Measurements from ENCODE around the gene SKI.

Gene SKI

GRCh38 chr1:2298685-2299084 lies 70.6 kb downstream of the SKI start:
- no peak for DNase-seq

- no peak for DNase-seq
Measured at GRCh38 chr1:2299131-2299627, 71.1 kb downstream of the SKI start.

- peak; percentile 86 for DNase-seq
Measured at GRCh38 chr1:2300004-2300771, 72.1 kb downstream of the SKI start.

GRCh38 chr1:2300851-2301606 lies 72.9 kb downstream of the SKI start:
- peak; percentile 98 for DNase-seq

- DNase-seq, result no peak
Measured at GRCh38 chr1:2301607-2302291, 73.6 kb downstream of the SKI start.

- DNase-seq, result no peak
Measured at GRCh38 chr1:2302292-2302925, 74.3 kb downstream of the SKI start.

GRCh38 chr1:2303016-2303775 lies 75.1 kb downstream of the SKI start:
- no peak for DNase-seq

GRCh38 chr1:2303781-2304180 lies 75.7 kb downstream of the SKI start:
- no peak for DNase-seq

GRCh38 chr1:2304282-2304681 lies 76.2 kb downstream of the SKI start:
- DNase-seq, result no peak

GRCh38 chr1:2304921-2305681 lies 77.0 kb downstream of the SKI start:
- DNase-seq, result no peak

- DNase-seq, result no peak
Measured at GRCh38 chr1:2306151-2306978, 78.2 kb downstream of the SKI start.

GRCh38 chr1:2307064-2307605 lies 79.0 kb downstream of the SKI start:
- no peak for DNase-seq

- DNase-seq, result no peak
Measured at GRCh38 chr1:2307972-2308371, 79.9 kb downstream of the SKI start.

- no peak for DNase-seq
Measured at GRCh38 chr1:2308844-2309243, 80.7 kb downstream of the SKI start.

- DNase-seq, result no peak
Measured at GRCh38 chr1:2310332-2311183, 82.4 kb downstream of the SKI start.

GRCh38 chr1:2311184-2312032 lies 83.3 kb downstream of the SKI start:
- DNase-seq, result peak; percentile 48

GRCh38 chr1:2312160-2312514 lies 84.0 kb downstream of the SKI start:
- no peak for DNase-seq
